ENCODE measurements around the gene PRMT9.

PRMT9 gene

GRCh38 chr4:147683717-147684700 is at the start of gene PRMT9:
PRMT9 (minus strand) TSS chr4:147684163; CDS start chr4:147683987, 176 bp downstream.
- peak; percentile 85 for DNase-seq (ENCODE audit: low read depth)

- no peak for DNase-seq (ENCODE audit: low read depth)
These were observed 48.7 kb upstream of the PRMT9 start for GRCh38 chr4:147732518-147733235.

- peak; percentile 58 for DNase-seq (ENCODE audit: low read depth)
These were observed 47.9 kb upstream of the PRMT9 start, which contains the start of gene ARHGAP10 for GRCh38 chr4:147731580-147732517. ARHGAP10 (plus strand) TSS chr4:147732088; CDS start chr4:147732302, 214 bp downstream.

- DNase-seq (ENCODE audit: low read depth), result no peak
These were observed 46.4 kb upstream of the PRMT9 start for GRCh38 chr4:147730333-147730732.

- no peak for DNase-seq (ENCODE audit: low read depth)
These were observed 43.6 kb upstream of the PRMT9 start for GRCh38 chr4:147727476-147728028.

GRCh38 chr4:147725673-147726072 is 41.7 kb upstream of the PRMT9 start:
- no peak for DNase-seq (ENCODE audit: low read depth)

GRCh38 chr4:147724468-147725201 is 40.7 kb upstream of the PRMT9 start:
- DNase-seq (ENCODE audit: low read depth), result no peak

GRCh38 chr4:147723326-147723725 is 39.4 kb upstream of the PRMT9 start:
- no peak for DNase-seq (ENCODE audit: low read depth)

GRCh38 chr4:147717878-147718277 is 33.9 kb upstream of the PRMT9 start:
- no peak for DNase-seq (ENCODE audit: low read depth)

GRCh38 chr4:147714575-147715401 is 30.8 kb upstream of the PRMT9 start:
- no peak for DNase-seq (ENCODE audit: low read depth)

- DNase-seq (ENCODE audit: low read depth), result no peak
These were observed 26.0 kb upstream of the PRMT9 start for GRCh38 chr4:147709999-147710398.

GRCh38 chr4:147707892-147708672 is 24.1 kb upstream of the PRMT9 start:
- DNase-seq (ENCODE audit: low read depth), result peak; percentile 30

GRCh38 chr4:147704846-147705245 is 20.9 kb upstream of the PRMT9 start:
- no peak for DNase-seq (ENCODE audit: low read depth)

- no peak for DNase-seq (ENCODE audit: low read depth)
These were observed 12.9 kb upstream of the PRMT9 start for GRCh38 chr4:147696866-147697265.

- no peak for DNase-seq (ENCODE audit: low read depth)
These were observed 9.3 kb upstream of the PRMT9 start for GRCh38 chr4:147693218-147693617.

- no peak for DNase-seq (ENCODE audit: low read depth)
These were observed 7.9 kb upstream of the PRMT9 start for GRCh38 chr4:147691820-147692219.

- no peak for DNase-seq (ENCODE audit: low read depth)
These were observed 5.1 kb upstream of the PRMT9 start for GRCh38 chr4:147689067-147689466.

GRCh38 chr4:147683188-147683591 is 773 bp downstream of the PRMT9 start:
- DNase-seq (ENCODE audit: low read depth), result no peak

GRCh38 chr4:147682755-147683154 is 1.2 kb downstream of the PRMT9 start:
- DNase-seq (ENCODE audit: low read depth), result no peak

All from activated T-cell treated with anti-CD3 and anti-CD28 coated beads for 24 hours (primary cell).